Measurements from ENCODE around the gene NECAB3. TPM values are rescaled to one million over a fixed set of nuclear protein-coding genes. Genes with fewer than 3 reads are reported as not detected.
"Not testable (repeated sequence)": the region's sequence is repeated elsewhere in the genome, so short reads cannot be mapped to it uniquely, and the experiment has no call there.

The NECAB3 gene
- total RNA-seq, 1 donor from 2014 or later = 146 TPM

GRCh38 chr20:33636776-33637175 lies 37.5 kb downstream of the NECAB3 start:
- no peak for DNase-seq
- H3K4me1 Mint-ChIP-seq (ENCODE audit: low read depth, unreplicated experiment) = peaks cover 7% of the 10 kb centered on the region

GRCh38 chr20:33635341-33635740 lies 38.9 kb downstream of the NECAB3 start:
- TF ChIP-seq CTCF (IDR thresholded peaks at IDR 0.05; ENCODE audit: partially characterized antibody, unreplicated experiment) = no peak
- H3K27me3 Mint-ChIP-seq (ENCODE audit: unreplicated experiment) = peaks cover 9% of the 10 kb centered on the region
- H3K36me3 Mint-ChIP-seq (ENCODE audit: unreplicated experiment) = peaks cover 9% of the 10 kb centered on the region
- no peak overlapping the region for H3K4me3 Mint-ChIP-seq (ENCODE audit: unreplicated experiment)
- H3K27ac Mint-ChIP-seq (ENCODE audit: unreplicated experiment) = no peak overlapping the region
- H3K4me1 Mint-ChIP-seq (ENCODE audit: low read depth, unreplicated experiment) = peaks cover 7% of the 10 kb centered on the region
- peaks cover 5% of the 10 kb centered on the region for H3K9me3 Mint-ChIP-seq (ENCODE audit: unreplicated experiment)
- DNase-seq = no peak

More at GRCh38 chr20:33636776-33637175, 37.5 kb downstream of the NECAB3 start:
- Mint-ChIP-seq H3K9me3 (ENCODE audit: unreplicated experiment) (peaks cover 7% of the 10 kb centered on the region), H3K4me3 (ENCODE audit: unreplicated experiment) (no peak overlapping the region), H3K27me3 (ENCODE audit: unreplicated experiment) (peaks cover 9% of the 10 kb centered on the region), H3K36me3 (ENCODE audit: unreplicated experiment) (peaks cover 9% of the 10 kb centered on the region), H3K27ac (ENCODE audit: unreplicated experiment) (peak overlapping the region; percentile 64)
- no peak for TF ChIP-seq CTCF (IDR thresholded peaks at IDR 0.05; ENCODE audit: partially characterized antibody, unreplicated experiment)

- not testable (repeated sequence) for H3K36me3 Mint-ChIP-seq (ENCODE audit: unreplicated experiment); H3K4me1 Mint-ChIP-seq (ENCODE audit: low read depth, unreplicated experiment); DNase-seq; H3K4me3 Mint-ChIP-seq (ENCODE audit: unreplicated experiment); H3K27ac Mint-ChIP-seq (ENCODE audit: unreplicated experiment); H3K27me3 Mint-ChIP-seq (ENCODE audit: unreplicated experiment); H3K9me3 Mint-ChIP-seq (ENCODE audit: unreplicated experiment)
Observed at GRCh38 chr20:33631910-33632309, 42.3 kb downstream of the NECAB3 start.

GRCh38 chr20:33630507-33630906 lies 43.7 kb downstream of the NECAB3 start:
- Mint-ChIP-seq H3K4me1 (ENCODE audit: low read depth, unreplicated experiment) (peaks cover 5% of the 10 kb centered on the region), H3K9me3 (ENCODE audit: unreplicated experiment) (peaks cover 2% of the 10 kb centered on the region), H3K27me3 (ENCODE audit: unreplicated experiment) (peaks cover 2% of the 10 kb centered on the region), H3K4me3 (ENCODE audit: unreplicated experiment) (no peak overlapping the region), H3K27ac (ENCODE audit: unreplicated experiment) (peak overlapping the region; percentile 50), H3K36me3 (ENCODE audit: unreplicated experiment) (no peaks in the 10 kb centered on the region)
- no peak for TF ChIP-seq CTCF (IDR thresholded peaks at IDR 0.05; ENCODE audit: partially characterized antibody, unreplicated experiment)
- no peak for DNase-seq

GRCh38 chr20:33629979-33630378 lies 44.2 kb downstream of the NECAB3 start:
- Mint-ChIP-seq H3K36me3 (ENCODE audit: unreplicated experiment) (no peaks in the 10 kb centered on the region), H3K9me3 (ENCODE audit: unreplicated experiment) (peaks cover 2% of the 10 kb centered on the region), H3K4me3 (ENCODE audit: unreplicated experiment) (no peak overlapping the region), H3K27ac (ENCODE audit: unreplicated experiment) (no peak overlapping the region), H3K27me3 (ENCODE audit: unreplicated experiment) (peaks cover 2% of the 10 kb centered on the region), H3K4me1 (ENCODE audit: low read depth, unreplicated experiment) (peaks cover 5% of the 10 kb centered on the region)
- no peak for TF ChIP-seq CTCF (IDR thresholded peaks at IDR 0.05; ENCODE audit: partially characterized antibody, unreplicated experiment)
- DNase-seq = no peak

- DNase-seq = no peak
Observed at GRCh38 chr20:33629533-33629932, 44.7 kb downstream of the NECAB3 start.

More at GRCh38 chr20:33629533-33629932, 44.7 kb downstream of the NECAB3 start:
- H3K36me3 Mint-ChIP-seq (ENCODE audit: unreplicated experiment) = no peaks in the 10 kb centered on the region
- TF ChIP-seq CTCF (IDR thresholded peaks at IDR 0.05; ENCODE audit: partially characterized antibody, unreplicated experiment) = no peak
- H3K4me1 Mint-ChIP-seq (ENCODE audit: low read depth, unreplicated experiment) = peaks cover 3% of the 10 kb centered on the region
- no peak overlapping the region for H3K27ac Mint-ChIP-seq (ENCODE audit: unreplicated experiment)
- no peaks in the 10 kb centered on the region for H3K27me3 Mint-ChIP-seq (ENCODE audit: unreplicated experiment)
- peaks cover 2% of the 10 kb centered on the region for H3K9me3 Mint-ChIP-seq (ENCODE audit: unreplicated experiment)
- no peak overlapping the region for H3K4me3 Mint-ChIP-seq (ENCODE audit: unreplicated experiment)
